H9 (cell line): ENCODE results near the gene DYNLRB2. TPM values are rescaled to one million over a fixed set of nuclear protein-coding genes. Genes with fewer than 3 reads are reported as not detected.

Source experiments
- DNase-seq: peaks from one replicate; pipeline ENCODE4 v3.0.0-alpha.2; 2017
- H2AFZ ChIP-seq: one replicate; pipeline ENCODE4 v1.6.1; 2013; ENCODE audit warnings: mild to moderate bottlenecking, low read length, control low read depth, moderate library complexity
- H2AK5ac ChIP-seq: 2 replicates; pipeline ENCODE4 v1.6.1; 2013; ENCODE audit warnings: low read length, control low read depth, mixed read lengths; ENCODE audit not compliant: insufficient read length
- H2BK120ac ChIP-seq: one replicate; pipeline ENCODE4 v1.6.1; 2013; ENCODE audit warnings: low read depth, mild to moderate bottlenecking, low read length, control low read depth, inconsistent platforms; ENCODE audit not compliant: poor library complexity, severe bottlenecking
- H2BK12ac ChIP-seq: 2 replicates; pipeline ENCODE4 v1.6.1; 2013; ENCODE audit warnings: low read length, control low read depth, mixed read lengths, low read depth; ENCODE audit not compliant: insufficient read length
- H2BK15ac ChIP-seq: 2 replicates; pipeline ENCODE4 v1.6.1; 2013; ENCODE audit warnings: low read depth, low read length, control low read depth
- H2BK20ac ChIP-seq: one replicate; pipeline ENCODE4 v1.6.1; 2013; ENCODE audit warnings: low read depth, mild to moderate bottlenecking, low read length, control low read depth, inconsistent platforms; ENCODE audit not compliant: poor library complexity, severe bottlenecking
- H2BK5ac ChIP-seq: 2 replicates; pipeline ENCODE4 v1.6.1; 2013; ENCODE audit warnings: low read length, control low read depth, mixed read lengths; ENCODE audit not compliant: insufficient read length
- H3K14ac ChIP-seq: 2 replicates; pipeline ENCODE4 v1.6.1; 2013; ENCODE audit warnings: low read length, control low read depth; ENCODE audit not compliant: insufficient read depth
- H3K18ac ChIP-seq: 2 replicates; pipeline ENCODE4 v1.6.1; 2013; ENCODE audit warnings: low read depth, mild to moderate bottlenecking, mixed read lengths, low read length, control low read depth; ENCODE audit not compliant: insufficient read length
- H3K23ac ChIP-seq: 2 replicates; pipeline ENCODE4 v1.6.1; 2013; ENCODE audit warnings: low read length, control low read depth, mixed read lengths, low read depth; ENCODE audit not compliant: insufficient read length
- H3K23me2 ChIP-seq: 2 replicates; pipeline ENCODE4 v1.6.1; 2013; ENCODE audit warnings: low read depth, mild to moderate bottlenecking, mixed read lengths, low read length, control low read depth; ENCODE audit not compliant: insufficient read length, poor library complexity, severe bottlenecking
- H3K27ac ChIP-seq: 2 replicates; pipeline ENCODE4 v1.5.1; 2013; ENCODE audit warnings: low read length, control low read depth, mixed read lengths, low read depth; ENCODE audit not compliant: insufficient read length
- H3K27me3 ChIP-seq: 2 replicates; pipeline ENCODE4 v1.6.1; 2013; ENCODE audit warnings: low read length, control low read depth, inconsistent platforms; ENCODE audit not compliant: insufficient read depth
- H3K4ac ChIP-seq: 2 replicates; pipeline ENCODE4 v1.6.1; 2013; ENCODE audit warnings: low read depth, mild to moderate bottlenecking, control low read depth, inconsistent platforms, low read length, moderate library complexity
- H3K4me1 ChIP-seq: 2 replicates; pipeline ENCODE4 v1.6.1; 2013; ENCODE audit warnings: low read length, control low read depth, inconsistent platforms; ENCODE audit not compliant: insufficient read depth
- H3K4me2 ChIP-seq: 2 replicates; pipeline ENCODE4 v1.6.1; 2013; ENCODE audit warnings: low read length, control low read depth, mixed read lengths; ENCODE audit not compliant: insufficient read length, insufficient read depth
- H3K56ac ChIP-seq: 2 replicates; pipeline ENCODE4 v1.6.1; 2013; ENCODE audit warnings: low read depth, mild to moderate bottlenecking, mixed read lengths, low read length, control low read depth; ENCODE audit not compliant: insufficient read length
- H3K79me1 ChIP-seq: 2 replicates; pipeline ENCODE4 v1.6.1; 2013; ENCODE audit warnings: low read depth, mild to moderate bottlenecking, moderate library complexity, low read length, control low read depth, inconsistent platforms; ENCODE audit not compliant: insufficient read depth, poor library complexity, severe bottlenecking
- H3K79me2 ChIP-seq: 2 replicates; pipeline ENCODE4 v1.6.1; 2013; ENCODE audit warnings: low read length, control low read depth, inconsistent platforms; ENCODE audit not compliant: insufficient read depth
- H3K9ac ChIP-seq: 2 replicates; pipeline ENCODE4 v1.6.1; 2013; ENCODE audit warnings: low read length, control low read depth, mixed read lengths; ENCODE audit not compliant: insufficient read length; ENCODE audit errors: extremely low read depth
- H3K9me3 ChIP-seq: one replicate; pipeline ENCODE4 v1.6.1; 2013; ENCODE audit warnings: low read depth, low read length, inconsistent platforms; ENCODE audit not compliant: control insufficient read depth
- H3T11ph ChIP-seq: one replicate; pipeline ENCODE4 v1.6.1; 2013; ENCODE audit warnings: mild to moderate bottlenecking, low read length, control low read depth, inconsistent platforms
- H4K20me1 ChIP-seq: one replicate; pipeline ENCODE4 v1.6.1; 2013; ENCODE audit not compliant: control insufficient read depth, insufficient read length, insufficient read depth
- H4K5ac ChIP-seq: 2 replicates; pipeline ENCODE4 v1.6.1; 2013; ENCODE audit warnings: low read depth, mild to moderate bottlenecking, mixed read lengths, low read length, control low read depth; ENCODE audit not compliant: insufficient read length
- H4K8ac ChIP-seq: replicated peaks from 2 replicates; pipeline ENCODE4 v1.6.1; 2013; ENCODE audit warnings: low read length, control low read depth, mixed read lengths, low read depth; ENCODE audit not compliant: insufficient read length
- H4K91ac ChIP-seq: 2 replicates; pipeline ENCODE4 v1.6.1; 2013; ENCODE audit warnings: low read depth, mild to moderate bottlenecking, moderate library complexity, mixed read lengths, low read length, control low read depth; ENCODE audit not compliant: insufficient read length
- H3K27ac Mint-ChIP-seq, 3 experiments: 2 replicates in 2 of 3; 3 replicates in 1 of 3; pipeline ENCODE4 v1.8.0; 2020 to 2021; ENCODE audit warnings: mixed read lengths in 3 of 3, mild to moderate bottlenecking in 1 of 3, moderate library complexity in 1 of 3
- H3K27me3 Mint-ChIP-seq: 2 replicates; pipeline ENCODE4 v1.8.0; 2021; ENCODE audit warnings: low read depth, mild to moderate bottlenecking, moderate library complexity, mixed read lengths
- H3K36me3 Mint-ChIP-seq, 3 experiments: 2 replicates in 2 of 3; 3 replicates in 1 of 3; pipeline ENCODE4 v1.8.0; 2020 to 2021; ENCODE audit warnings: low read depth in 3 of 3, mixed read lengths in 3 of 3; ENCODE audit not compliant: insufficient read depth in 1 of 3
- H3K4me1 Mint-ChIP-seq, 2 experiments: 2 replicates each; pipeline ENCODE4 v1.8.0; 2020; ENCODE audit warnings: mixed read lengths in 2 of 2
- H3K4me3 Mint-ChIP-seq, 2 experiments: 2 replicates in 1 of 2; 3 replicates in 1 of 2; pipeline ENCODE4 v1.8.0; 2020 to 2021; ENCODE audit warnings: mild to moderate bottlenecking in 2 of 2, mixed read lengths in 2 of 2, moderate library complexity in 1 of 2
- H3K9me3 Mint-ChIP-seq, 2 experiments: 2 replicates in 1 of 2; 3 replicates in 1 of 2; pipeline ENCODE4 v1.8.0; 2020; ENCODE audit warnings: mild to moderate bottlenecking in 2 of 2, mixed read lengths in 2 of 2, moderate library complexity in 1 of 2
- WGBS: extraction: QIAGEN DNeasy Blood & Tissue Kit; methylation state at CpG from one replicate; pipeline ENCODE4 v1.1.7; 2013; ENCODE audit warnings: missing lambda C conversion rate, low lambda C conversion rate, mixed read lengths; ENCODE audit not compliant: insufficient read length; ENCODE audit errors: extremely low coverage; 5-methylcytosine and 5-hydroxymethylcytosine counted together
- total RNA-seq: library from RNA; stranded (reverse); gene quantifications from 2 replicates; pipeline ENCODE4 v1.2.1, GENCODE V29; 2021
- TF ChIP-seq, protein P1 (sequence below): fragments of 200-600 bp; sonication (generic); conservative IDR thresholded peaks from 3 replicates; pipeline ENCODE4 v1.8.0; 2021; ENCODE audit warnings: antibody characterized with exemption, mild to moderate bottlenecking

DYNLRB2 gene
- total RNA-seq, 1 experiment from 2014 or later = not detected

DNA sequence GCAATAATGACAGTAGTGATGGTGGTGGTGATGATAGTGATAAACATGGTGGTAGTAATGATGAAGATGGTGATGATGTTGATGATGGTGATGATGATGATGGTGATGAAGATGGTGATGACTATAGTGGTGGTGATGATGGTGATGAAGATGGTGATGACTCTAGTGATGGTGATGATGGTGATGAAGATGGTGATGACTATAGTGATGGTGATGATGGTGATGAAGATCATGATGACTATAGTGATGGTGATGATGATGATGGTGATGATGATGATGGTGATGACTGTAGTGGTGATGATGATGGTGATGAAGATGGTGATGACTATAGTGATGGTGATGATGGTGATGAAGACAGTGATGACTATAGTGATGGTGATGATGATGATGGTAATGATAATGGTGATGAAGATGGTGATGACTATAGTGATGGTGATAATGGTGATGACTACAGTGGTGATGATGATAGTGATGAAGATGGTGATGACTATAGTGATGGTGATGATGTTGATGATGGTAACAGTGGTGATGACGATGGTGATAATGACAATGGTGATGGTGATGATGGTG, 35.6 kb downstream of the DYNLRB2 start:
- H3K23ac ChIP-seq = no peak overlapping the region
- Mint-ChIP-seq H3K27ac (no peak overlapping the region), H3K36me3 (no peaks in the 10 kb centered on the region; a peak in 1 of 7 replicates), H3K4me3 (no peak overlapping the region), H3K9me3 (peaks cover 3 to 20% of the 10 kb centered on the region in 2 experiments; a peak in 4 of 5 replicates), H3K4me1 (no peaks in the 10 kb centered on the region), H3K27me3 (peaks cover 4% of the 10 kb centered on the region)
- H4K8ac ChIP-seq = no peak overlapping the region
- H3K23me2 ChIP-seq = no peaks in the 10 kb centered on the region
- no peak overlapping the region for H2AK5ac ChIP-seq
- H3K9ac ChIP-seq = no peak overlapping the region
- no peaks in the 10 kb centered on the region for H3K79me2 ChIP-seq
- no peaks in the 10 kb centered on the region for H3K9me3 ChIP-seq
- TF ChIP-seq, protein P1, sequence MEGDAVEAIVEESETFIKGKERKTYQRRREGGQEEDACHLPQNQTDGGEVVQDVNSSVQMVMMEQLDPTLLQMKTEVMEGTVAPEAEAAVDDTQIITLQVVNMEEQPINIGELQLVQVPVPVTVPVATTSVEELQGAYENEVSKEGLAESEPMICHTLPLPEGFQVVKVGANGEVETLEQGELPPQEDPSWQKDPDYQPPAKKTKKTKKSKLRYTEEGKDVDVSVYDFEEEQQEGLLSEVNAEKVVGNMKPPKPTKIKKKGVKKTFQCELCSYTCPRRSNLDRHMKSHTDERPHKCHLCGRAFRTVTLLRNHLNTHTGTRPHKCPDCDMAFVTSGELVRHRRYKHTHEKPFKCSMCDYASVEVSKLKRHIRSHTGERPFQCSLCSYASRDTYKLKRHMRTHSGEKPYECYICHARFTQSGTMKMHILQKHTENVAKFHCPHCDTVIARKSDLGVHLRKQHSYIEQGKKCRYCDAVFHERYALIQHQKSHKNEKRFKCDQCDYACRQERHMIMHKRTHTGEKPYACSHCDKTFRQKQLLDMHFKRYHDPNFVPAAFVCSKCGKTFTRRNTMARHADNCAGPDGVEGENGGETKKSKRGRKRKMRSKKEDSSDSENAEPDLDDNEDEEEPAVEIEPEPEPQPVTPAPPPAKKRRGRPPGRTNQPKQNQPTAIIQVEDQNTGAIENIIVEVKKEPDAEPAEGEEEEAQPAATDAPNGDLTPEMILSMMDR = no peak
- H2BK20ac ChIP-seq = no peak overlapping the region
- no peak overlapping the region for H2AFZ ChIP-seq
- no peak overlapping the region for H2BK15ac ChIP-seq
- no peak overlapping the region for H3K18ac ChIP-seq
- H4K91ac ChIP-seq = no peak overlapping the region
- H3K4me2 ChIP-seq = no peak overlapping the region
- no peaks in the 10 kb centered on the region for H4K20me1 ChIP-seq
- no peak for DNase-seq
- H3K4me1 ChIP-seq = no peaks in the 10 kb centered on the region
- no peak overlapping the region for H3K27ac ChIP-seq
- no peak overlapping the region for H4K5ac ChIP-seq
- H3K56ac ChIP-seq = no peak overlapping the region
- no peak overlapping the region for H3T11ph ChIP-seq
- H2BK12ac ChIP-seq = no peak overlapping the region
- no peak overlapping the region for H2BK120ac ChIP-seq
- no CpG with 5 or more reads among the region's 1 CpG for WGBS
- no peaks in the 10 kb centered on the region; the same call in 1 of the 2 replicates for H3K27me3 ChIP-seq
- no peak overlapping the region for H2BK5ac ChIP-seq
- H3K4ac ChIP-seq = no peak overlapping the region
- H3K79me1 ChIP-seq = no peaks in the 10 kb centered on the region
- no peak overlapping the region for H3K14ac ChIP-seq
